ENCODE measurements around the gene NBPF3. TPM values are rescaled to one million over a fixed set of nuclear protein-coding genes. Genes with fewer than 3 reads are reported as not detected.
"Not testable (repeated sequence)": the region's sequence is repeated elsewhere in the genome, so short reads cannot be mapped to it uniquely, and the experiment has no call there.

The NBPF3 gene
- polyA plus RNA-seq, 4 donors = 1.4 to 11.4 (median 2.2) TPM

DNA sequence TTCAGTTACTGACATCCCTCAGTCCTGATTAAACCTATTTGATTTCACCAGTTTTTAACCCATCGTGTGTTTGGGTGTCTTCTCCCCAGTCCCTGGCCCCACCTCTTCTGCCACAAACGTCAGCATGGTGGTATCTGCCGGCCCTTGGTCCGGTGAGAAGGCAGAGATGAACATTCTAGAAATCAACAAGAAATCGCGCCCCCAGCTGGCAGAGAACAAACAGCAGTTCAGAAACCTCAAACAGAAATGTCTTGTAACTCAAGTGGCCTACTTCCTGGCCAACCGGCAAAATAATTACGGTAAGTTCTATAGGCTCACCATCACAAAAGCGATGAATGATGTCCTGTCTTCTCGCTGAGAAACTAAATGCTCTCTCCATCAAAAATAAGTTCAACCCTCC is 28.7 kb downstream of the NBPF3 start:
- DNase-seq (peak; percentile 9 to 38), FAIRE-seq (no peak)
- WGBS, 3 donors = 41 to 63% (median 58%) methylated on average over 10 of the region's 10 CpGs
- Histone ChIP-seq H3K9me3 (ENCODE audit: control insufficient read depth in 2 of 2, insufficient read depth in 1 of 2, low read depth in 1 of 2, low read length in 1 of 2) (no peaks in the 10 kb centered on the region), H3K27me3 (ENCODE audit: control insufficient read depth in 3 of 3, insufficient read depth in 3 of 3, low read length in 3 of 3) (no peaks in the 10 kb centered on the region), H3K4me1 (ENCODE audit: control insufficient read depth in 3 of 3, insufficient read depth in 2 of 3, low read depth in 1 of 3, low read length in 2 of 3) (no peaks in the 10 kb centered on the region), H3K27ac (ENCODE audit: low read depth in 1 of 3, low read length in 2 of 3) (no peak overlapping the region), H3K36me3 (ENCODE audit: control insufficient read depth in 3 of 3, insufficient read depth in 2 of 3, low read depth in 1 of 3, low read length in 3 of 3) (peaks cover 0 to 16% (median 1%) of the 10 kb centered on the region in 3 donors), H3K4me3 (ENCODE audit: low read depth in 1 of 3, low read length in 3 of 3) (no peak overlapping the region)

DNA sequence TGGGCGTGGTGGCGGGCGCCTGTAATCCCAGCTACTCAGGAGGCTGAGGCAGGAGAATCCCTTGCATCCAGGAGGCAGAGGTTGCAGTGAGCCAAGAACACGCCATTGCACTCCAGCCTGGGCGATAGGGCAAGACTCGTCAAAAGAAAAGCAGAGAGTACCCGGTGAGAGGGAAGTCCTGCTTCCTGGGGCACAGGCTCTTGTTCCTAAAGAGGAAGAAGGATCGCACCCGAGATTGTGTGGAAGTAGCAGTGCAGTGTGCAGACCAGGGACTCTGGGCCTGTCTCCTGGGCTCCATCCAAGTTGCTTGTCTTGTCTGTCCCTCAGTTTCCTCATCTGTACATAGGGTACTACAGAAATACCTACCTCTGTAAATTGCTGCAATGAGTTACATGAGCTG is 29.6 kb downstream of the NBPF3 start:
- 88 to 94% (median 91%) methylated on average over 9 of the region's 9 CpGs for WGBS, 3 donors
- no peak overlapping the region for H3K27ac ChIP-seq (ENCODE audit: low read depth in 1 of 3, low read length in 2 of 3)

DNA sequence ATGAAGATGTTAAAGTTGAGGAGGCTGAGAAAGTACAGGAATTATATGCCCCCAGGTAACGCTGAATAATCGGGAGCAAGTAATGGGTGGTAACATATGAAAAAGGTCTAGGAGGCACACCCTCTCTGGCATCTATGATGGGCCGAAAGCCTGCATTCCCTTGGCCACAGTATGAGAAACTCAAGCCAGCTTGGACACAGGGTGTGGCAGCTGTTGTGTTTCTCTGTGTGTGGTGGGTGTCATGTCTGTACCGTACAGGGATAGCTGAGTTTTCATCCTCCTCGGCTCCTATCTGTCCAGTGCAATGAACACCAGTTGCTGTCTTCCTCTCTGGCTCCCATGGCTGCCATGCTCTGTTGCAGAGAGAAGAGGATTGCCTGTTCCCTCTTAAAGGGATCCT is 32.9 kb downstream of the NBPF3 start:
- DNase-seq = no peak
- Histone ChIP-seq H3K36me3 (ENCODE audit: control insufficient read depth in 3 of 3, insufficient read depth in 2 of 3, low read depth in 1 of 3, low read length in 3 of 3) (peaks cover 0 to 16% (median 1%) of the 10 kb centered on the region in 3 donors), H3K9me3 (ENCODE audit: control insufficient read depth in 2 of 2, insufficient read depth in 1 of 2, low read depth in 1 of 2, low read length in 1 of 2) (no peaks in the 10 kb centered on the region), H3K27ac (ENCODE audit: low read depth in 1 of 3, low read length in 2 of 3) (no peak overlapping the region), H3K4me1 (ENCODE audit: control insufficient read depth in 3 of 3, insufficient read depth in 2 of 3, low read depth in 1 of 3, low read length in 2 of 3) (no peaks in the 10 kb centered on the region), H3K4me3 (ENCODE audit: low read depth in 1 of 3, low read length in 3 of 3) (no peak overlapping the region), H3K27me3 (ENCODE audit: control insufficient read depth in 3 of 3, insufficient read depth in 3 of 3, low read length in 3 of 3) (no peaks in the 10 kb centered on the region)
- 84 to 90% (median 87%) methylated on average over 5 of the region's 5 CpGs for WGBS, 3 donors
- FAIRE-seq = no peak

More for the DNA sequence above, 29.6 kb downstream of the NBPF3 start:
- Histone ChIP-seq H3K27me3 (ENCODE audit: control insufficient read depth in 3 of 3, insufficient read depth in 3 of 3, low read length in 3 of 3) (no peaks in the 10 kb centered on the region), H3K4me3 (ENCODE audit: low read depth in 1 of 3, low read length in 3 of 3) (no peak overlapping the region), H3K9me3 (ENCODE audit: control insufficient read depth in 2 of 2, insufficient read depth in 1 of 2, low read depth in 1 of 2, low read length in 1 of 2) (no peaks in the 10 kb centered on the region), H3K36me3 (ENCODE audit: control insufficient read depth in 3 of 3, insufficient read depth in 2 of 3, low read depth in 1 of 3, low read length in 3 of 3) (peaks cover 0 to 16% (median 1%) of the 10 kb centered on the region in 3 donors), H3K4me1 (ENCODE audit: control insufficient read depth in 3 of 3, insufficient read depth in 2 of 3, low read depth in 1 of 3, low read length in 2 of 3) (no peaks in the 10 kb centered on the region)
- no peak for FAIRE-seq
- no peak for DNase-seq

DNA sequence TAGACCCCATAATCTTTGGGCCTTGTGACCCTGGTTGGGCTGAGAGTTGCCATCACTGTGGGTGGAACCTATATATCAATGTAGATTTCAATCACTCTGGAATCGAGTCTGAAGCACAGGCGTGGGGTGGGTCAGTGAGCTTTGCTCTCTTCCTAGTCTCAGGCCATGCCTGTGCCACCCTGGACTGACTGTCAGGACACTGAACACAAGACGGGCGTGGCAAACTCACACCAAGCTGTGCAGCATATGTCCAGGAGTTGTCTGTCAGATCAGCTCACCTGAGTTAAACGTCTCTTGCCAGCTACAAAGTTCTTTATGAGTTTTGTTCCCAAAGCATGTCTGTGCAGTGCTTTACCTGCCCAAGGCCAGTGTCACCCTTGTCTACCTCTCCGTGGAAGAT is 38.4 kb downstream of the NBPF3 start:
- no peak for FAIRE-seq
- Histone ChIP-seq H3K9me3 (ENCODE audit: control insufficient read depth in 2 of 2, insufficient read depth in 1 of 2, low read depth in 1 of 2, low read length in 1 of 2) (no peaks in the 10 kb centered on the region), H3K27me3 (ENCODE audit: control insufficient read depth in 3 of 3, insufficient read depth in 3 of 3, low read length in 3 of 3) (no peaks in the 10 kb centered on the region), H3K36me3 (ENCODE audit: control insufficient read depth in 3 of 3, insufficient read depth in 2 of 3, low read depth in 1 of 3, low read length in 3 of 3) (peaks cover 0 to 8% (median 0%) of the 10 kb centered on the region in 3 donors), H3K4me1 (ENCODE audit: control insufficient read depth in 3 of 3, insufficient read depth in 2 of 3, low read depth in 1 of 3, low read length in 2 of 3) (no peaks in the 10 kb centered on the region), H3K27ac (ENCODE audit: low read depth in 1 of 3, low read length in 2 of 3) (no peak overlapping the region), H3K4me3 (ENCODE audit: low read depth in 1 of 3, low read length in 3 of 3) (no peak overlapping the region)
- peak in 1 of 2 donors; percentile 68 for DNase-seq
- 61 to 78% (median 66%) methylated on average over 6 of the region's 6 CpGs for WGBS, 3 donors

DNA sequence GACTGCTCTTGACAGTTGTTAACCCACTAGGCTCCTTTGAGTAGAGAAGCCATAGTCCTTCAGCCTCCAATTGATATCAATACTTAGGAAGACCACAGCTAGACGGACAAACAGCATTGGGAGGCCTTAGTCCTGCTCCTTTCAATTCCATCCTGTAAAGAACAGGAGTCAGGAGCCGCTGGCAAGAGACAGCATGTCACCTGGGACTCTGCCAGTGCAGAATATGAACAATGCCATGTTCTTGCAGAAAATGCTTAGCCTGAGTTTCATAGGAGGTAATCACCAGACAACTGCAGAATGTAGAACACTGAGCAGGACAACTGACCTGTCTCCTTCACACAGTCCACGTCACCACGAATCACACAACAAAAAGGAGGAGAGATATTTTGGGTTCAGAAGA is 43.9 kb downstream of the NBPF3 start:
- WGBS, 3 donors = 92 to 93% (median 93%) methylated on average over 3 to 4 of the region's 4 CpGs
- not testable (repeated sequence) for H3K36me3 ChIP-seq (ENCODE audit: control insufficient read depth in 3 of 3, insufficient read depth in 2 of 3, low read depth in 1 of 3, low read length in 3 of 3); DNase-seq; H3K4me1 ChIP-seq (ENCODE audit: control insufficient read depth in 3 of 3, insufficient read depth in 2 of 3, low read depth in 1 of 3, low read length in 2 of 3); H3K27ac ChIP-seq (ENCODE audit: low read depth in 1 of 3, low read length in 2 of 3); H3K4me3 ChIP-seq (ENCODE audit: low read depth in 1 of 3, low read length in 3 of 3); H3K27me3 ChIP-seq (ENCODE audit: control insufficient read depth in 3 of 3, insufficient read depth in 3 of 3, low read length in 3 of 3); FAIRE-seq; H3K9me3 ChIP-seq (ENCODE audit: control insufficient read depth in 2 of 2, insufficient read depth in 1 of 2, low read depth in 1 of 2, low read length in 1 of 2)

DNA sequence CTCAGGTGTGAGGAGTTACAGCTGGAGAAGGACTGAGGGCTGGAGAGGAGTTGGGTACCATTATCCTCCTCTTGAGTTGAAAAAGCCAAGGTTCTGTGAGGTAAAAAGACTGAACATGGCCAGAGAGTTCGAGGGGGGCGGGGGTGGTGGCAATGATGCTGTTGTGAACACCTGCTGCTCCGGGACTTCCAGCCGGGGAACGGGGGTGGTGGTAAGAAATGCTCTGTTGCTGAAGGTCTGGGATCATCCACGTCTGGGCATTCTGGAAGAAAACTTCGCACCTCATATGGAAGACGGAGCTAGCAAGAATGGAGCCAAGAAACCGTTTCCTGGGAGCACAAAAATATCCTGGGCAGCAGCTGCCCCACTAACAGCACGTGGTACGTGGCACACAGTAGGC is 49.2 kb downstream of the NBPF3 start:
- Histone ChIP-seq H3K27ac (ENCODE audit: low read depth in 1 of 3, low read length in 2 of 3) (no peak overlapping the region), H3K9me3 (ENCODE audit: control insufficient read depth in 2 of 2, insufficient read depth in 1 of 2, low read depth in 1 of 2, low read length in 1 of 2) (peaks cover 0 to 5% of the 10 kb centered on the region in 2 donors), H3K4me1 (ENCODE audit: control insufficient read depth in 3 of 3, insufficient read depth in 2 of 3, low read depth in 1 of 3, low read length in 2 of 3) (peaks cover 0 to 2% (median 0%) of the 10 kb centered on the region in 3 donors), H3K27me3 (ENCODE audit: control insufficient read depth in 3 of 3, insufficient read depth in 3 of 3, low read length in 3 of 3) (no peaks in the 10 kb centered on the region), H3K36me3 (ENCODE audit: control insufficient read depth in 3 of 3, insufficient read depth in 2 of 3, low read depth in 1 of 3, low read length in 3 of 3) (no peaks in the 10 kb centered on the region), H3K4me3 (ENCODE audit: low read depth in 1 of 3, low read length in 3 of 3) (no peak overlapping the region)
- no peak for DNase-seq
- WGBS, 3 donors = 80 to 91% (median 87%) methylated on average over 11 of the region's 11 CpGs
- FAIRE-seq = no peak

DNA sequence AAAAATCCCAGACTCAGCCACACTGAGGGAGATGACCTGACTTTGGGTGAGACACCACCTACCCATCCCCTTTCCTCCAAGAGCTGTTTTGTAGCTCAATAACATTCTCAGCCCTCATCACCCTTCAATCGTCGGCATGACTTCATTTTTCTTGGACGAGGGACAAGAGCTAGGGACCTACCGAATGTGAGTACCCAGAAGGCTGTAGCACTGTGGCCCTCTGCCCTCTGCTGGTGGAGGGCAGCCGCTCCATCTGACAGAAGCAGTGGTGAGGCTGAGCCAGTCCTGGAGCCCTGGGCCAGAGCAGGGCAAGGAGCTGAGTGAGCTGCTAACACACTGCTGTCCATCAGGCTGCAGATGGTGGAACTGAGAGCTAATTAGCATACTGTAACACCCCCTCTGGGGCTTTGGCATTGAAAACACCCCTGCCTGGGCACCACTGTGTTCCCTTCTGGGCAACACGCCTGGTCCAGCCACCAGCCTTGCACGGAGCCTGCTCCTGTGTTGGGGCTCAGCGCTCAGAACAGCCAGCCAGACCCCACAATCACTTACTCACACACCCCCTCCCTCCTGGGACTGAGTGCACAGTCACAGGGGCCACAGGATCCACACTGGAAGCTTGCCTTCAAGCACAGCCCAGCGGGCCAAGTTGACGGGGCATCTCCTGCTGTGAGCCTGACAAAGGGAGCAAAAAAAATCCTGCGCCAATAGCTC is 51.0 kb downstream of the NBPF3 start:
- Histone ChIP-seq H3K4me3 (ENCODE audit: low read depth in 1 of 3, low read length in 3 of 3) (no peak overlapping the region), H3K9me3 (ENCODE audit: control insufficient read depth in 2 of 2, insufficient read depth in 1 of 2, low read depth in 1 of 2, low read length in 1 of 2) (peaks cover 0 to 5% of the 10 kb centered on the region in 2 donors), H3K27me3 (ENCODE audit: control insufficient read depth in 3 of 3, insufficient read depth in 3 of 3, low read length in 3 of 3) (no peaks in the 10 kb centered on the region), H3K4me1 (ENCODE audit: control insufficient read depth in 3 of 3, insufficient read depth in 2 of 3, low read depth in 1 of 3, low read length in 2 of 3) (peaks cover 0 to 2% (median 0%) of the 10 kb centered on the region in 3 donors), H3K27ac (ENCODE audit: low read depth in 1 of 3, low read length in 2 of 3) (no peak overlapping the region), H3K36me3 (ENCODE audit: control insufficient read depth in 3 of 3, insufficient read depth in 2 of 3, low read depth in 1 of 3, low read length in 3 of 3) (no peaks in the 10 kb centered on the region)
- WGBS, 3 donors = 77 to 82% (median 78%) methylated on average over 11 of the region's 11 CpGs
- FAIRE-seq = no peak
- peak in 1 of 2 donors; percentile 23 for DNase-seq

DNA sequence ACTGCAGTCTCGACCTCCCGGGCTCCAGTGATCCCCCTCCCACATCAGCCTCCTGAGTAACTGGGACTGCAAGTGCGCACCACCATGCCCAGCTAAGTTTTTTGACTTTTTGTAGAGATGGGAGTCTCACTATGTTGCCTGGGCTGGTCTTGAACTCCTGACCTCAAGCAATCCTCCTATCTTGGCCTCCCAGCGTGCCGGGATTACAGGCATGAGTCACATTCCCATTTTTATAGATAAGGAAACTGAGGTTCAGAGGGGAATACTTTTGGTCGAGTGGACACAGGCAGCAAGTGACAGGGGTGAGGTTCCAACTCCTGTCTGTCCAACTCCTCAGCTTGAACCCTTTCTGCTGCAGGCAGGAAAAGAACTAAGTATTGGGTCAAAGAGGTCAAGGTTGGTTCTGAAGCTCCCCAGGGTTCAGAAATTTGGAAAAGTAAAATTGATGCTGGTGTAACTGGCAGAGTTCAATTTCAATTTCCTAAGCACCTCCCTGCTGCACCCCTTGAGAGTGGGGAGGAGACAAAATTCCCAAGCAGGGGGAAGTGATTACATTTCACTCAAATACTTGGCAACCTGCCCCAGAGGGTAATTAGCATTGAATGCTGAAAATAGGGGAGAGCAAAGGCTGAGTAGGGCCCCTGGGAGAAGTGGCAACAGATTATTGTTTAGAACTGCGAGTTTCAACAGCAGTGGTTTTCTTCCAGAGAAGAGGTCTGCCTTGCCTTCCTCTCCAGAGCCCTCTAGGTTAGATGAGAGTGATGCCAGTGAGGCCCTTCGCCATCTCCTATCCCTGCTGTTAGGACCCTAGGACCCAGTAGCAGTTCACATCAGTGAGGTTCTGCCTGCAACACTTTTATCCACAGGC is 51.8 kb downstream of the NBPF3 start:
- 36 to 49% (median 47%) methylated on average over 8 of the region's 8 CpGs for WGBS, 3 donors
- Histone ChIP-seq H3K36me3 (ENCODE audit: control insufficient read depth in 3 of 3, insufficient read depth in 2 of 3, low read depth in 1 of 3, low read length in 3 of 3) (no peaks in the 10 kb centered on the region), H3K27ac (ENCODE audit: low read depth in 1 of 3, low read length in 2 of 3) (peak overlapping the region in 1 of 3 donors; percentile 28), H3K4me1 (ENCODE audit: control insufficient read depth in 3 of 3, insufficient read depth in 2 of 3, low read depth in 1 of 3, low read length in 2 of 3) (peaks cover 0 to 2% (median 0%) of the 10 kb centered on the region in 3 donors), H3K27me3 (ENCODE audit: control insufficient read depth in 3 of 3, insufficient read depth in 3 of 3, low read length in 3 of 3) (no peaks in the 10 kb centered on the region), H3K9me3 (ENCODE audit: control insufficient read depth in 2 of 2, insufficient read depth in 1 of 2, low read depth in 1 of 2, low read length in 1 of 2) (peaks cover 0 to 5% of the 10 kb centered on the region in 2 donors), H3K4me3 (ENCODE audit: low read depth in 1 of 3, low read length in 3 of 3) (no peak overlapping the region)
- FAIRE-seq (no peak), DNase-seq (peak in 1 of 2 donors; percentile 41)

Measured in small intestine (tissue), 7 donors.